HG02642 (cell line): ENCODE data around the gene ZNF30.
"Not testable (repeated sequence)": the region's sequence is repeated elsewhere in the genome, so short reads cannot be mapped to it uniquely, and the experiment has no call there.

ENCODE experiments used
- ATAC-seq: cut with Tn5 transposase; IDR thresholded peaks from one replicate; pipeline ENCODE4 v1.9.1; 2021; ENCODE audit warnings: mild to moderate bottlenecking; ENCODE audit not compliant: unreplicated experiment, poor library complexity

ZNF30 gene

GRCh38 chr19:34983786-34984185 is 57.1 kb downstream of the ZNF30 start:
- no peak for ATAC-seq

GRCh38 chr19:34984287-34984686 is 57.6 kb downstream of the ZNF30 start:
- no peak for ATAC-seq

GRCh38 chr19:34985249-34986022 is 58.7 kb downstream of the ZNF30 start:
- ATAC-seq: no peak

- ATAC-seq: no peak
Observed at GRCh38 chr19:34988119-34988518, 61.4 kb downstream of the ZNF30 start.

GRCh38 chr19:34989298-34989697 is 62.6 kb downstream of the ZNF30 start:
- ATAC-seq: no peak

GRCh38 chr19:34990578-34991192 is 64.0 kb downstream of the ZNF30 start:
- ATAC-seq: no peak

- no peak for ATAC-seq
Observed at GRCh38 chr19:34991542-34992333, 65.0 kb downstream of the ZNF30 start.

- ATAC-seq: not testable (repeated sequence)
Observed at GRCh38 chr19:34992582-34992981, 65.9 kb downstream of the ZNF30 start.

GRCh38 chr19:34994286-34994642 is 67.6 kb downstream of the ZNF30 start:
- no peak for ATAC-seq
